T-helper 2 cell (primary cell): Measurements from ENCODE around the gene CISTR.
"Not testable (repeated sequence)": the region's sequence is repeated elsewhere in the genome, so short reads cannot be mapped to it uniquely, and the experiment has no call there.

Experiments used
- DNase-seq, 5 experiments: peaks; one replicate each; pipeline versions ENCODE4 v3.0.0 to v3.0.0-alpha.2; 2012 to 2022
- total RNA-seq, 2 donors: gene quantifications; one replicate each; lab custom pipeline; 2026; lab: John Stamatoyannopoulos, UW

The CISTR gene
- total RNA-seq, result 0 reads per million in 2 donors

- peak in 2 of 5 experiments; percentile 24 to 38 for DNase-seq
Measured at GRCh38 chr12:53751336-53752191, at the start of gene CISTR. Gene CISTR, minus strand, starts transcription at chr12:53751979.

DNA sequence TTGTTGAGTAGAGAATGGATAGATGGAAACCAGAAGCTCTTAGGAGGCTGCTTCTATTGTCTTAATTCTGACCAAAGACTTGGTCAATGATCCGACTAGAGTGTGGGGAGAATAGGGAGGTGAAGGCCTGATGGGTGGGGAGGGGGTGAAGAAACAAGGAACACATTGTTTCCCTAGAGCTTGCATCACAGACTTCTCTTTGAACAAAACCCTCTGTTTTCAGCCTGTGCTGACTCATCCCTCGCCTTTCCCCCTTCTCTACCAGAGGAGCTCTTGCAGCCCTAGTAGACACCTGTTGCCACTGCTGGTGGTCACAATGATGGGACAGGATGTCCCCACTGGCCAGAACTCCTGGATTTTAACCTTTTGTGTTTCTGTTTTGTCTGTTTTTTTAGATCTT is 46.8 kb upstream of the CISTR start:
- DNase-seq, result no peak

DNA sequence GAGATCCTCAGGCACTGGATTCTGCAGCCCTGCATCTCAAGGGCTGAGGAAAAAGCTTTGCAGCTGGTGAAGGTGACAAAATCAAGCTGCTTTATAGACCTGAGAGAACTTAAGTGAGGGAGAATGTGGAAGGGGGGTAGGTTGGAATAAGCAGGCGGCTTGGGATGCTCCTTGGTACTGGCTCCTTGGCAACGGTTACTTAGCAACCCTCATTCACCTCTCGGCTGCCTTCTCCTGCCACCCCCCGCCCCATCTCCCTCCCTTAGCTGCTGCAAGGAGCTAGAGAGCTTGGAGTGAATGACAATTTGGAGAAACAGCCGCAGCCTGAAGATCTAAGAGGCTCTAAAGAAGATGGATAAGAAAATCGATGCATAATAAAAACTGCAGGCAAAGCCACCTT is 44.1 kb upstream of the CISTR start:
- DNase-seq, result no peak

GRCh38 chr12:53793221-53793620 is 41.4 kb upstream of the CISTR start:
- no peak for DNase-seq

GRCh38 chr12:53791735-53792326 is 40.1 kb upstream of the CISTR start:
- peak in 2 of 5 experiments; percentile 9 to 13 for DNase-seq

DNA sequence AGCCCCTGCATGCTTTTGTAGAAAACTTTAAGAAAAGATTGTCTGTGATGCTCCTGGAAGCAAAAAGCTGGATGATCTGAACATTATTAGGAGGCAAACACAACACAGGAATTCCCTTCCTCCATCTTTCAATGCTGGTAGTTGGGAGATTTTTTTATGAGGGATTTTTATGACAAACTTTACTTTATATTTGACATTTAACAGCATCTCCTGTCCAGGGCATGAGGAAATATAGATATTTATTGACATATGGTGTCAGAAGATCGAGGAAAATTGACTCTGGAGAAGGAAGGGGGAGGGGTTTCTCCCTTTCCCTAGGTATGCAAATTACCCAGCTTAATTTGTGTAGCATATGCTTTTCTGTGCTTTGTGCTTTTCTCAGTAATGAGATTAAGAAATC is 37.8 kb upstream of the CISTR start:
- DNase-seq, result no peak

GRCh38 chr12:53788892-53789291 is 37.1 kb upstream of the CISTR start:
- no peak for DNase-seq

DNA sequence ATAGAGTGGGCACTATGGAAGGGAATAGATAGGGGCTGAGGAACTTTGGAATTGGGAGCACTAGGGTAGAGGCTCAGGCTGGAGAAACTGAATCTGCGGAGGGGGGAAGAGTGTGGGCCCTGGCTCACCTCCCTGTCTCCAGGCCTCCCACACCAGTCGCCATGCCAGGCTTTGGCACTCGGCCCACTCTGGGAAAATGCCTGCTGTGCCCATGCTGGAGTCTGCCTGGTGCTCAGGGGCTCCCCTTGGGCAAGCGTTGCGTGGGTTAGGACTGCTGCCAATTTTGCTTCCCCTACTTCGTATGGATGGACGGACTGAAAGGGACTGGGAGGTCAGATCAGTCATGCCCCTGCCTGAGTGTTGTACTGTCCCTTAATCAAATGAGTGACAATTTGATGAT is 34.6 kb upstream of the CISTR start:
- no peak for DNase-seq

GRCh38 chr12:53785161-53785560 is 33.4 kb upstream of the CISTR start:
- DNase-seq, result no peak

DNA sequence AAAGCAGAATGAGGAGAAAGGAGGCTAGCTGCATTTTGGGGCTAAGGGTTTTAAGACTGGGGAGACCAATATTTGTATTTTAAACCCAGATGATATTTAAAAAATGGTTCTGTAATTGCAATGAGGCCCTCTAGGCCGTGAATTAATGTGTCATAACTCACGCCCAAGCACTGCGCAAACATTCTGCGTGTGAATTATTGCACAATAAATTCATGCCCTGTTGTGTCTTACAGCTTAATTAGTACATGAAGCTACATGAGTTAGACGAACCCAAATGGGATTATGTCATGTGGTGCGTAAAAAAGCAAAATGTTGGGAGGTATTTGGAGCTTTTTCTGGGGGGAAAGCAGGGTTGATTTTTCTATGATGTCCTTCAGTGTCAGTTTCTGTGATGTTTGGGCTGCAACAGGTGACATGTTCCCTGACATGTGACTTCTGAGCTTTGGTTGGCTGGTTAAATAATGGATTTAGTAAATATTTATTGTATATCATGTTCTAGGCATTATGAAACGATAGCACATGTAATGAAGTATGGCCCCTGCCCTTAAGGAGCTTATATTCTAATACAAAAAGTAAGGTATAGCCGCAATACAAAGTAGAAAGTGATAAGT is 30.4 kb upstream of the CISTR start:
- no peak for DNase-seq

DNA sequence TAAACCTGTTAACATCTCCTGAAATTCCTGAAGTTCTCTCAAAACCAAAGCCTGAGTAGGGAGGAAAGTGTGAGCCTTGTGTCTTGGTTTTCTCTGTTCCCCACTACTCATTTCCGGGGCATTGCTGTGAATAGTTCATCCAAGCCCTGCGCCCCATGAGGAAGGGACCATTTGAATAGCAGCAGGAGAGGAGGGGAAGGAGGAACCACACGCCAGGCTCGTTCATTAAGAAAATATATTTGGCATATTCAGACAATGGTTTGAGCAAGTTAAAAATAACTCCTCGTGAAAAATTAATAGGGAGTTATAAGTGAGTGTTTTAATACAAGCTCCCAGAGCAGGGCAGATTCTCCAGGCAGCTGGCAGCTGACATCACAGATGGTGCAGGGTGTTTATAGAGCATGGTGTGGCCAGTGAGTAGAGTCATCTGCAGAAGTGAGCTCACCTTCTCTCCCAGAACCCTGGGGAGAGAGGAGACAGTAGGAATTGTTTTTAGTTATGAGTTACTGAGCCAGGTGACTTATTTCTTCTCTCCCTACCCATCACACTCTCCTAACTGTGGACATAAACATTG is 29.5 kb upstream of the CISTR start:
- no peak for DNase-seq

DNA sequence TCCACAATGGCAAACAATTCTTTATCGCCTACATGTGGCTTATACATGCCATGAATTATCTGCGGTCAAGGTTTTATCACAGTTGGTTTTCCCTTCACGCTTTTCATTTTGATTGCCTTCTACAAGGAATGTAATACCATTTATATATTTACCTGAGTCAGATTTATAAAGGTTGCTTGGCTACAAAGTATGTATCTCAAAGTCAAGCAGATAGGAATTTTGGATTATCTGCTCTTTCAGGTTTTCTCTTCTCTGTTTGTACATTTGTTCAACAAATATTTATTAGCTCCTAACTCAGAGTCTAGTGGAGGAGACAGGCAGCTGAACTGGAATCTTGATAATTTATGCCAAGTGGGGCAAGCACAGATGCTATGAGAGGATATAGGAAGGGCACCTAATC is 28.5 kb upstream of the CISTR start:
- DNase-seq, result no peak

GRCh38 chr12:53779679-53780078 is 27.9 kb upstream of the CISTR start:
- not testable (repeated sequence) for DNase-seq

- DNase-seq, result no peak
Measured at GRCh38 chr12:53777936-53778644, 26.3 kb upstream of the CISTR start.

DNA sequence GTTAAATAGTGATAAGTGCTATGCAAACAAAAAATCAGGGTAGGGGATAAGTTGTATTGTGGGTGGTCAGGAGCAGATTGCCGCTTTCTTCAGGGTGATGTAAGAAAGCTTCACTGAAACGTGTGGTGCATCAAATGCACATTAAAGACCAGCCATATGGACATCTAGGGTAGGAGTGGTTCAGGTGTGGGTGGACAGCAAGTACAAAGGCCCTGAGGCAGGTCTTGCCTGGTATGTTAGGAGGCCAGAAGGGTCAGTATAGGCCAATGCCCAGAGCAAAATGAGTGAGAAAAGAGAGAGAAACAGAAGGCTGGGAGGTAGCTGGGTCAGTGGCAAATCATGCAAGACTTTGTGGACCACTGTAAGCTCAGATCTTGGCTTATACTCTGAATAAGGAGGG is 25.6 kb upstream of the CISTR start:
- DNase-seq, result no peak

- no peak for DNase-seq
Measured at GRCh38 chr12:53776872-53777271, 25.1 kb upstream of the CISTR start.

DNA sequence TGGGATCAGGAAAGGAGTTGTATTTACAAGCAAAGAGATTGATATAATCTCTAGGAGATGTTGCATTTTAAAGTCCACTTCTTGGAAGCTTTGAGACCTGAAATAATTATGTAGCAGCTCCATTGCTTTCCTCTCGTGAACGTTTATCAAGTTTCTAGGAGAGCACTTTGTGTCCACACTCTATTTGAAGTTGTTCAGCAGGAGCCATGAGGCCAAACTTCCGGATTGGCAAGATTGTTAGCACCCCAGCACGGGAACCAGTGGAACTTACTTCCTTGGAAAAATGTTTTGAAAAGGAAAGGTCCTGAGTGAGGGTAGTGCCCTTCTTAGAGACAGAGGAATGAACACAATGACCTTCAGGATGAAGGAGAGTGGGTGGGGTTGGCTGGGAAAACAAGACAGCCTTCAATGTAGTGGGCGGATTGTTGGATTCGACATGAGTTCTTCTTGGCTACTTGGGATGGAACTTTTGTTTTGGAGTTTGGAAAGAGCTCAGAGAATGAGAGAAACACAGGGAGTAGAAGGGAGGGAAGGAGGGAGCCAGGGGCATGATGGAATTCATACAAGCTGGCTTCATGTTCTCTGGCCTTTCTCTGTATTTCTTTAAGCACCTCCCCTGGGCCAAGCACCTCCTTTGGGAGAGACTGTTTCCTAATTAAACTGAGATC is 23.8 kb upstream of the CISTR start:
- DNase-seq, result no peak

DNA sequence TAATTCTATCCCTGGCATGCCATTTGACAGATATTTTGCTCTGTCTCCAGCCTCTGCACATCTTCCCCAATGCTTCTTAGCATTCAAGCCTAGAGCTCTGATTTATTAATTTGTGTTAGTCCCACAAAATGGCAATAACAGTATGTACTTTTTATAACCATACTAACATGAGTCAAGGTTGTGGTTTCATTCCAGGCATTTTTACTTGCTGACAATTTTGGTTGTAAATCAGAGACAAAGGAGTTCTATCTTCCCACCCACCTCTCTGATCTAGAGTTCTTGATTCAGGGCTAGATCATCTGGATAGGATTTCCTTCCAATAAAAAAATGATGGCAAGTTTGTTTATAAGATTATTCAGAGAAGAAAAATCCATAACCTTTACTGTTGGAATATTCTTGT is 18.5 kb upstream of the CISTR start:
- no peak for DNase-seq

GRCh38 chr12:53768976-53769375 is 17.2 kb upstream of the CISTR start:
- no peak for DNase-seq

DNA sequence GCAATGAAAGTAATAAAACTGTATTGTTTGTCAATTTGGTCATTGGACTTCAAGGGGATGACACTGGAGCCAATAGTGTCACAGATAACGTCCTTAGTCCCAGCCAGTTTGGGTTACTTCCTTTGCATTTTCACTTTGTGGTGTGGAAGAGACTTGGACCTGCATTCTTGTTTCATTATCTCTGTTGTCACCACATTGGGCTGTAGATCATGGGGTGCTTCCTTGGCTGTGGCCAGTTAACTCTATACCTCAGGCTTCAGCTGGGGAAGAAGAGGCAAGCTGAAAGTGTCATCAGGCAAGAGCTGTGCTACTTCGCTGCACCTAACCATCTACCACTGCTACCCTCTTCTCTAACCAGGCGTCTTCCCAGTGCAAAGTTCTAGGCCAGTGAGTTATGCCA is 15.1 kb upstream of the CISTR start:
- no peak for DNase-seq

- no peak for DNase-seq
Measured at GRCh38 chr12:53765891-53766290, 14.1 kb upstream of the CISTR start.

DNA sequence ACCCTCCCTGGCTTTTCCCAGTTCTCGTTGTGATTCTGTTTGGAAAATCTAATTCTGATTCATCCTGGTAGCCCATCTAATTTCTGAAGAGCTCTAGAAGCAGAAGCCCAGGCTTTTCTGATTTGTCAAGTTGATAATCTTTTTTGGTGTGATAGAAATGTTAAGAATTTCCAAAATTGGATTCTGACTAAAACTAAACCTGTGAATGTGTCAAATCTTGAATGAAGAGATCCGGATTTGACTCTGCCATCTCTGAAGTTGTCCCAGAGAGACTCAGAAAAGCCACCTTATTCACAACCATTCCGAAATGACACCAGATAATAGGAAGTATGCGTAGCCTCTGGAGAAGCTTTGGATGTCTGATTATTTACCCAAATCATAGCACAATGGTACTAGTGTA is 12.8 kb upstream of the CISTR start:
- DNase-seq, result no peak
